Measurements from ENCODE around the gene KLK4.

DNA sequence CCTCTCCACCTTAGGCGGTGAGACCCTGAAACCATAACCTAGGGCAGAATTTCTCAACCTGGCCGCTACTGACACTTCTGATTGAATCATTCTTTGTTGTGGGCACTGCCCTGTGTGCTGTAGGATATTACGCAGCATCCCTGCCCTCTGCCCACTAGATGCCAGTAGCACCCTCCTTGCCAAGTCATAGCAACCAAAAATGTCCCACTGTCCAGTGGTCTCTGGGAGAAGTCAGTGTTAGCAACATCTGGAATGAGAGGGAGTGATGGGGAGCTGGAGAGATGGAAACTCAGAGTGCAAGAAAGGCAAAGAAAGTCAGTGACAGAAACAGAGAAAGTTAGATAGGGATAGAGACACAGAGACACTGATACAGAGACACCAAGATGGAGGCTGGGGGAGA is 13.6 kb downstream of the KLK4 start:
- TF ChIP-seq, protein P1, sequence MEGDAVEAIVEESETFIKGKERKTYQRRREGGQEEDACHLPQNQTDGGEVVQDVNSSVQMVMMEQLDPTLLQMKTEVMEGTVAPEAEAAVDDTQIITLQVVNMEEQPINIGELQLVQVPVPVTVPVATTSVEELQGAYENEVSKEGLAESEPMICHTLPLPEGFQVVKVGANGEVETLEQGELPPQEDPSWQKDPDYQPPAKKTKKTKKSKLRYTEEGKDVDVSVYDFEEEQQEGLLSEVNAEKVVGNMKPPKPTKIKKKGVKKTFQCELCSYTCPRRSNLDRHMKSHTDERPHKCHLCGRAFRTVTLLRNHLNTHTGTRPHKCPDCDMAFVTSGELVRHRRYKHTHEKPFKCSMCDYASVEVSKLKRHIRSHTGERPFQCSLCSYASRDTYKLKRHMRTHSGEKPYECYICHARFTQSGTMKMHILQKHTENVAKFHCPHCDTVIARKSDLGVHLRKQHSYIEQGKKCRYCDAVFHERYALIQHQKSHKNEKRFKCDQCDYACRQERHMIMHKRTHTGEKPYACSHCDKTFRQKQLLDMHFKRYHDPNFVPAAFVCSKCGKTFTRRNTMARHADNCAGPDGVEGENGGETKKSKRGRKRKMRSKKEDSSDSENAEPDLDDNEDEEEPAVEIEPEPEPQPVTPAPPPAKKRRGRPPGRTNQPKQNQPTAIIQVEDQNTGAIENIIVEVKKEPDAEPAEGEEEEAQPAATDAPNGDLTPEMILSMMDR (conservative IDR thresholded peaks at IDR 0.05): no peak
- TF ChIP-seq ZFX (IDR thresholded peaks at IDR 0.05): no peak

Data from C4-2B (cell line).